Occipital lobe (tissue), 2 donors: ENCODE results near the gene RBAK. TPM values are rescaled to one million over a fixed set of nuclear protein-coding genes. Genes with fewer than 3 reads are reported as not detected.
"Not testable (repeated sequence)": the region's sequence is repeated elsewhere in the genome, so short reads cannot be mapped to it uniquely, and the experiment has no call there.

ENCODE experiments used
- DNase-seq: peaks from one replicate; lab custom pipeline; 2025; lab: John Stamatoyannopoulos, UW
- total RNA-seq: library from RNA; depleted of rRNA; stranded (reverse); fragments of >200 nt; gene quantifications from one replicate; pipeline ENCODE4 v1.2.3, GENCODE V29; 2014

RBAK gene
- total RNA-seq, 1 donor from 2014 or later: 15.6 TPM

DNA sequence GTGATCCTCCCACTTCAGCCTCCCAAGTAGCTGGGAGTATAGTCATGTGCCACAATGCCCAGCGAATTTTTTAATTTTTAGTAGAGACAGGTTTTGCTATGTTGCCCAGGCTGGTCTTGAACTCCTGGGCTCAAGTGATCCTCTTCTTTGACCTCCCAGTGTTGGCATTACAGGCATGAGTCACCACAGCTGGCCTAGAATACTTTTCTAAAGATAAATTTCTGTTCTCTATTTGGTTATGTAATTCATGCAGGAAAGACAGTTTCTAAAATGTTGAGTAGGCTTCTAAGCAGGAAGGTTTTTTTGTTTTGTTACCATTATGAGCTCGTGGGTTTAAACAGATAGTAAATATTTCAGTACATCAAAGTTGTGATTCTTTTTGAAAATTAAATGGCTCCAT is 5.0 kb downstream of the RBAK start:
- DNase-seq: no peak

DNA sequence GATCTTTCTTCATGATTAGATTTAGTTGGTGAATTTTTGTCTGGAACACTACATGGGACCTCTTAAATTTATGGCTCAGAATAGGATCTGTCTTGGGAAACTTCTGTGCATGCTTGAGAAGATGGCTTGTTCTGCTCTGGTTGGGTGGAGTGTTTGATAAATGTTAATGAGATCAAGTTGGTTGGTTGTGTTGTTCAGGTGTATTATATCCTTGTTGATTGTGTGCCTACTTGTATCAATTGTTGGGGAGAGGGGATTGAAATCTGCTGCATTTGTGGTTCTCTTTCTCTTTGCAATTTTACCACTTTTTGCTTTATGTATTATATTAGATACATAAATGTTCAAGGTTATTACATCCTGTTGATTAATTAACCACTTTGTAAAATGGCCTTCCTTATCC is 6.1 kb downstream of the RBAK start:
- DNase-seq: not testable (repeated sequence)

DNA sequence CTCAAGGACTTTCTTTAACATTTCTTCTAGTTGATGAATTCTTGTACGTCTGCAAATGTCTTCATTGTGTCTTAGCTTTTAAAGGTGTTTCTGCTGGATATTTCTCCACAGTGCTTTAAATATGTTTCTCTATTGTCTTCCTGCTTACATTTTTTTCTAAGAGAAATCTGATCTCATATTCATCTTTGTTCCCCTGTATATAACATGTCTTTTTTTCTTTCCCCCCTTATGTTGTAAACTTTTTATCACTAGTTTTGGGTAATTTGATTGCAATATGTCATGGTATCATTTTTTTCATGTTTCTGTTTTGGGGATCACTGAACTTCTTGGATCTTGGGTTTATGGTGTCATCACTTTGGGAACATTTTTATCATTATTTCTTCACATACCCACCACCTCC is 7.5 kb downstream of the RBAK start:
- no peak for DNase-seq

GRCh38 chr7:5063698-5064097 is 18.0 kb downstream of the RBAK start:
- no peak for DNase-seq

GRCh38 chr7:5064391-5065106 is 18.9 kb downstream of the RBAK start:
- DNase-seq: no peak

DNA sequence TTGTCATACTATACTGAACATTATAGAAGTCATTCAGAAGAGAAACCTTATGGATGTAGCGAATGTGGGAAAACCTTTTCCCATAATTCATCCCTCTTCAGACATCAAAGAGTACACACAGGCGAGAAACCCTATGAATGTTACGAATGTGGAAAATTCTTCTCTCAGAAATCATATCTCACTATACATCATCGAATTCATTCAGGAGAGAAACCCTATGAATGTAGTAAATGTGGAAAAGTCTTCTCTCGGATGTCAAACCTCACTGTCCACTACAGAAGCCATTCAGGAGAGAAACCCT is 19.4 kb downstream of the RBAK start:
- no peak for DNase-seq

GRCh38 chr7:5068521-5068920 is 22.9 kb downstream of the RBAK start:
- DNase-seq: no peak

DNA sequence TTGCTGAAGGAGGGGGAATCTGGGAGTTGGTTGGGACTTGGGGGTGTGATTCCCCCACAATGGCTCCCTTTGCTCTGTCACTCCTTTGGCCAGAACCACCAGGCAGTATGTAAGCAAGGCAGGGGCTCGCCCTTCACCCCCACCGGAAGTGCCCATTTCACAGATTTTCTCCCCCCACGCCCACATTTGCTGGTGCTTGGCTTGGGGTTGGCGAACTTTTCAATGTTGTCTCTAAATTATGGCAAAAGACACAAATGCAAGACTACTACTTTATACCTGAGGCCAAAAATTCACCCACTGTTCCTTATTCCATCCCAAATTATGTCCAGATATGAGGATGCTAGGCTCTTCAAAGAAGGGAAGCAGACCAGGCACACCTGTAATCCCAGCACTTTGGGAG is 24.5 kb downstream of the RBAK start:
- no peak for DNase-seq

DNA sequence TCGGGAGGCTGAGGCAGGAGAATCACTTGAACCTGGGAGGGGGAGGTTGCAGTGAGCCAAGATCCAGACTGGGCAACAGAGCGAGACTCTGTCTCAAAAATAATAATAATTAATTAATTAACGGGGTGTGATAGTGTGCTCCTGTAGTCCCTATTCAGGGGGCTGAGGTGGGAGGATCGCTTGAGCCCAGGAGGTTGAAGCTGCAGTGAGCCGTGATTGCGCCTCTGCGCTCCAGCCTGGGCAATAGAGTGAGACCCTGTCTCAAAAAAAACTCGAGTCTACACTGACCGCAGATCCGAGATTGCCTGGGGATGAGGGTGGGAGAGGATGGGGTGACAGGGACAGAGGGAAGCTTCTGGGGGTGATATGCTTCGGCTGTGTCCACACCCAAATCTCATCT is 29.5 kb downstream of the RBAK start:
- DNase-seq: not testable (repeated sequence)

DNA sequence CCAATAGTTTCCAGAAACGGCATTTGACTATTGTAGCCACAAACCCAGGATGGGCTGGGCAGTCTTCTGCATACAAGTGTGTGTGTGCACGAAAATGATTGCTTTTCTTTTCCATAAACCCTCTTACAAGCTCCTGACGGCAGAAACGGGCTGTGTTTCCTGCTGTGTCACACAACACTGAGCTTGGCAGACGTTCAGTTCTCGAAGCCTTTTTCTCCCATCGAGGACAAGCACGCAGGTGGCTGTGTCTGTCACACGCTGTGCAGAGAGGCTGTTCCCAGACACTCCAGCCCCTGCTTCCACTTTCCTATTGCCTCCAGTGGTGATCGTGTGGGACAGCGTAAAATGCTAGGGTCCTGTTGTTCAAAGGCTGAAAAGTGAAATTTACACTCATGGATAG is 32.1 kb downstream of the RBAK start:
- no peak for DNase-seq

- DNase-seq: no peak
These were observed 37.1 kb downstream of the RBAK start for GRCh38 chr7:5082806-5083205.

- DNase-seq: no peak
These were observed 37.7 kb downstream of the RBAK start for GRCh38 chr7:5083311-5083711.

DNA sequence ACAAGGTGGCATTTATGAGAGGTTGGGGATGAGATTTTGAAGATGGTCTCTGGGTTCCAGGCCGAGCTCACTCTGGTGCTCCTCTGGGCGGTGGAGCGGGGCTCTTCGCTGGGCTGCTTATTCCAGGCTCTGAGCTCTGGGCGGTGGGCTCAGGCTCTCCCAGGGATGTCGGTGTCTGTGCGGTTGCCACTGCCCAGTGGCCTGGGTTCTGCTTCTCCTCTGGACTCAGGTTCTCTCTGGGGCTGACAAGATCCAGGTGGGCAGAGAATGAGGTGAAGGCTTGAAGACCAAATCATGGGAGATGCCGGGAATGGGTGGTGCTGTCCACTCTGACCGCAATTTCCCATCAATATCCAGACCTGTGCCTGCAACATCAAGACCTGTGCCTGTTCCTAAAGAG is 40.6 kb downstream of the RBAK start:
- DNase-seq: no peak

- DNase-seq: not testable (repeated sequence)
These were observed 42.7 kb downstream of the RBAK start for GRCh38 chr7:5088228-5088833.

DNA sequence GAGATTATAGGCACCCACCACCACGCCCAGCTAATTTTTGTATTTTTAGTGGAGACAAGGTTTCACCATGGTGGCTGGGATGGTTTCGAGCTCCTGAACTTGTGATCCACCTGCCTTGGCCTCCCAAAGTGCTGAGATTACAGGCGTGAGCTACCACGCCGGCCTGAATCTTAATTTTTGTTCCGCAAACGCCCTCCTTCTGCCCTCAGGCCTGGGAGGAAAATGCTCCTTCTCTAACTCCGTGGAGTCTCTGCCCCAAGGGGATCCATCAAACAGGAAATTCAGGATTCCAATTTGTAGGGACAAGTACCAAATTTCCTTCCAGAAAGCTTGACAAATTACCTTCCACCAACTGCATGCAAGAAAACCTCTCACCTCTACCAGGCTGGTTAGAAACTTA is 43.2 kb downstream of the RBAK start:
- no peak for DNase-seq

DNA sequence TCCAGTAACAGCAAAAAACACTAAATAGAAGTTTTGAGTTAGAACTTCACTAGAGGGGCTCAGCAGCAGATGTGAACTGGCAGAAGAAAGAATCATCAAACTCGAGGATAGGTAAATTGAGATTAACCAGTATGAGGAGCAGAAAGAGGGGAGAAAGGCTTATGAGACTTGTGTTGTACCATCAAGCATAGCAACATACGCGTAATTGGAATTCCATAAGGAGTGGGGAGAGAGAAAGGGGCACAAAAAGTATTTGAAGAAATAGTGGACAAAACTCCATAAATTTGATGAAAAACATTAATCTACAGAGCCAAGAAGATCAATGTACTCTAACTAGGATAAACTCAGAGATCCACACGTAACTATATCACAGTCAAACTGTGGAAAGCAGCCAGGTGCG is 48.3 kb downstream of the RBAK start:
- DNase-seq: no peak

DNA sequence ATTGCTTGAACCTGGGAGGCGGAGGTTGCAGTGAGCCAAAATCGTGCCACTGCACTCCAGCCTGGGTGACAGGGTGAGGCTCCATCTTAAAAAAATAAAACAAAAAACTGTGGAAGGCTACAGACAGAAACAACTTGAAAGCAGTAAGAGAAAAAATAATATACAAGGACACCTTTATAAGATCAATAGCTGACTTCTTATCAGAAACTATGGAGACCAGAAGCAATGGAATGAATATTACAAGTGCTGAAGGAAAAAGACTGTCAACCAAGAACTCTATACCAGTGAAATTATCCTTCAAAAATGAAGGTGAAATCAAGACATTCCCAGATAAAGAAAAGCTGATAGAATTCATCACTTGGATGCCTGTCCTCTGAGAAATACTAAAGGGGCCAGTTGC is 49.0 kb downstream of the RBAK start:
- no peak for DNase-seq

DNA sequence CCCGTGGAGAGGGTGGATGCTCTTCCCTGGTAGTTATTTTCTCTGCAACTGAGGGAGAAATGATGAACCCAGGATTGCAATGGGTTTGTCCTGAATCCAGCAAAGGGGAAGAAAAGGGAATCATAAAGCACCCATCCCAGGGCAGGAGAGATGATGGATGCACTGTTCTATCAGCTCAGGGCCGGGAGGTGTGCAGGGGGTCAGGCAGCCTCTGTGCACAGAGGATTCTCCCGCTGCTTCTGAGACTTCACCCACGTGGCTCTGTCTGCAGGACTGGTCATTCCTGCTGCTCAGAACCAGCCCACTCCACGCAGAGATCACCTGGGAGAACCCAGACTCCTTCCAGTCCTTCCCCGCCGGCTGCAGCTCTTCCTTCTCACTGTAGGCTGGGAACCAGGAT is 70.7 kb downstream of the RBAK start:
- no peak for DNase-seq

- DNase-seq: no peak
These were observed 71.7 kb downstream of the RBAK start for GRCh38 chr7:5117095-5117970.
